ENCODE data around the gene CRIP2.

- no peak for TF ChIP-seq POLR2A (IDR thresholded peaks at IDR 0.05)
- TF ChIP-seq CTCF (IDR thresholded peaks at IDR 0.05) = no peak
These were observed 46.6 kb upstream of the CRIP2 start for GRCh38 chr14:105427936-105428485.

Data from body of pancreas (tissue), 4 donors.